Kidney epithelial cell (primary cell): ENCODE measurements around the gene TENM3. TPM values are rescaled to one million over a fixed set of nuclear protein-coding genes. Genes with fewer than 3 reads are reported as not detected.

Experiments used
- DNase-seq: peaks from one replicate; pipeline ENCODE4 v3.0.0-alpha.2; 2010; ENCODE audit warnings: low read depth
- H3K27me3 ChIP-seq: 2 replicates; pipeline ENCODE4 v1.6.0; 2011; ENCODE audit warnings: low read length; ENCODE audit not compliant: control insufficient read depth, insufficient read depth
- H3K36me3 ChIP-seq: 2 replicates; pipeline ENCODE4 v1.5.1; 2011; ENCODE audit warnings: low read length; ENCODE audit not compliant: control insufficient read depth, insufficient read depth
- H3K4me3 ChIP-seq: 2 replicates; pipeline ENCODE4 v1.5.1; 2011; ENCODE audit warnings: low read depth, mild to moderate bottlenecking, control low read depth, low read length
- total RNA-seq: library from RNA; depleted of rRNA; stranded (reverse); fragments of >200 nt; gene quantifications from 2 replicates; pipeline ENCODE4 v1.2.3, GENCODE V29; 2015
- TF ChIP-seq, protein P1 (sequence below): IDR thresholded peaks from 2 replicates; pipeline ENCODE4 v1.5.1; 2011; ENCODE audit warnings: mild to moderate bottlenecking, moderate library complexity, low read length, control low read depth, inconsistent platforms; ENCODE audit not compliant: insufficient read depth, poor library complexity, severe bottlenecking

The TENM3 gene
- total RNA-seq, 1 donor from 2014 or later = 11.2 TPM

DNA sequence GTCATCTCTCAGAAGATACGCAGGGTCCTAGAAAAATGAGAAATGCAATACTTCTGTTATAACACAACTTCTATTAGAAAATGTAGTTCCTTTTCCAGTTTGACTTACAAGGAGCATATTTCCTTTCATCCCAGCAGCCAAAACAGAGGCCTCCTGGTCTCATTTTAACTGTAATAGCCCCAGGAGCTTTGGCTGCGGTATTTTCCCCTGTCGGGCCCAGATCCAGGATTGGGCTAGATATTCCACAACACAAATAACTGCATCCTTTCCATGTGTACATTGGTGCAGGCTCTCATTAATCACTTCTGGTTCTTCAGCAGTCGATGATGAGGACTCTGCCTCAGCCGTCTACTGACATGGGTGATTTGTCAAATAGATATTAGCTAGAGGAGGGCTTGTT is 166.1 kb downstream of the TENM3 start:
- no peaks in the 10 kb centered on the region for H3K27me3 ChIP-seq
- H3K4me3 ChIP-seq = no peak overlapping the region
- no peaks in the 10 kb centered on the region for H3K36me3 ChIP-seq
- TF ChIP-seq, protein P1, sequence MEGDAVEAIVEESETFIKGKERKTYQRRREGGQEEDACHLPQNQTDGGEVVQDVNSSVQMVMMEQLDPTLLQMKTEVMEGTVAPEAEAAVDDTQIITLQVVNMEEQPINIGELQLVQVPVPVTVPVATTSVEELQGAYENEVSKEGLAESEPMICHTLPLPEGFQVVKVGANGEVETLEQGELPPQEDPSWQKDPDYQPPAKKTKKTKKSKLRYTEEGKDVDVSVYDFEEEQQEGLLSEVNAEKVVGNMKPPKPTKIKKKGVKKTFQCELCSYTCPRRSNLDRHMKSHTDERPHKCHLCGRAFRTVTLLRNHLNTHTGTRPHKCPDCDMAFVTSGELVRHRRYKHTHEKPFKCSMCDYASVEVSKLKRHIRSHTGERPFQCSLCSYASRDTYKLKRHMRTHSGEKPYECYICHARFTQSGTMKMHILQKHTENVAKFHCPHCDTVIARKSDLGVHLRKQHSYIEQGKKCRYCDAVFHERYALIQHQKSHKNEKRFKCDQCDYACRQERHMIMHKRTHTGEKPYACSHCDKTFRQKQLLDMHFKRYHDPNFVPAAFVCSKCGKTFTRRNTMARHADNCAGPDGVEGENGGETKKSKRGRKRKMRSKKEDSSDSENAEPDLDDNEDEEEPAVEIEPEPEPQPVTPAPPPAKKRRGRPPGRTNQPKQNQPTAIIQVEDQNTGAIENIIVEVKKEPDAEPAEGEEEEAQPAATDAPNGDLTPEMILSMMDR = no peak
- no peak for DNase-seq

DNA sequence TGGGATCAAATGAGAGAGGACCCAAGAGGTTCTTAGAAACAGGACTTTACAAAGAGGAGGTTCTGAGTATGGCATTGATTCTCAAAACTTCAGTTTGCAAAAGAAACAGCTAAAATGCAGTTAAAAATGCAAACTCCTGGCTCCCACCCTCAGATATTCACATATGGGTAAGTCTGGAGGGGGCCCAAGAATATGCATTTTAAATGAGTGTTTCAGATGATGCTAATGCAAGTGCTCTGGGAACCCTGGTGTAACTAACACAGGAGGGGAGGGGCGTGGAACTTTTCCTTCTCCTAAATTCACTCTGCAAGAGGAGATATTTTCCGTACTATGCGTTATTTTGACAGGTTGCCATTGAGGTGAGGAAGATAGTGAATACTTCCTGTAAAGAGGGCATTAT is 168.2 kb downstream of the TENM3 start:
- TF ChIP-seq, protein P1 = no peak
- H3K27me3 ChIP-seq = no peaks in the 10 kb centered on the region
- DNase-seq = no peak
- H3K36me3 ChIP-seq = no peaks in the 10 kb centered on the region
- no peak overlapping the region for H3K4me3 ChIP-seq

DNA sequence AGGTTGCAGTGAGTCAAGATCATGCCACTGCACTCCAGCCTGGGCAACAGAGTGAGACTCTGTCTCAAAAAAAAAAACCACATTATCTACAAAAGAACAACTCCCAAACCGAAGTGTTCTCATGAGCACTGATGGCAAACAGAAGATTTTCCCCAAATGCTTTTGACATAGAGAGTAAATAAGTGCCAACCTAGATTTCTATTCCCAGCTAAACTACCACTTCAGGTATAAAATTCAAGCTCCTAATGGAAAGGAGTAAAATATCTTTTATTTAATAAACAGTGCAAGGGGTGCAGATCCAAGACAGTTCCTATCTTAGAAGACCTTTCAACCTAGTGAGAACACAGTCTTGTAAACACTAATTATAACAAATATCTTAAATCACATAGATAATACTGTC is 170.3 kb downstream of the TENM3 start:
- Histone ChIP-seq H3K4me3 (no peak overlapping the region), H3K36me3 (no peaks in the 10 kb centered on the region), H3K27me3 (no peaks in the 10 kb centered on the region)
- TF ChIP-seq, protein P1 = no peak
- no peak for DNase-seq

DNA sequence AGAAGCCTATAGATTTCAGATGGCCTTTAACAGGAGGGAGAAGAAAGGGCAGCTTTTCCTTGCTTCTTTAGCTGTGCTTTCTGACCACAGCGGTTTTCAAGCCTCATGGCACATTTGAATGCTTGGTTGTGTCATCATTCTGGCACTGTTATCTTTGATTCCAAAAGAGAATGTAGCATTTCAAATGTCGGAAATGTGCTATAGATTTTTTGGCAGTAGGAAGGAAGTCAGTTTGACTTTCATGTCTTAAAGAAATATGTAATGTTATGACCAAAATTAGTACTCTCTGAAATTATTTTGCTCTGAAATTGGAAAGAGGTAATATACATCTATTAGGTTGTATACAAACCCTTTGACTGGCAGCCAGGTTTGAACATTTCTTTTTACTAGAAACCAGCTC is 171.9 kb downstream of the TENM3 start:
- TF ChIP-seq, protein P1 = no peak
- H3K27me3 ChIP-seq = no peaks in the 10 kb centered on the region
- no peak for DNase-seq
- no peak overlapping the region for H3K4me3 ChIP-seq
- H3K36me3 ChIP-seq = no peaks in the 10 kb centered on the region

DNA sequence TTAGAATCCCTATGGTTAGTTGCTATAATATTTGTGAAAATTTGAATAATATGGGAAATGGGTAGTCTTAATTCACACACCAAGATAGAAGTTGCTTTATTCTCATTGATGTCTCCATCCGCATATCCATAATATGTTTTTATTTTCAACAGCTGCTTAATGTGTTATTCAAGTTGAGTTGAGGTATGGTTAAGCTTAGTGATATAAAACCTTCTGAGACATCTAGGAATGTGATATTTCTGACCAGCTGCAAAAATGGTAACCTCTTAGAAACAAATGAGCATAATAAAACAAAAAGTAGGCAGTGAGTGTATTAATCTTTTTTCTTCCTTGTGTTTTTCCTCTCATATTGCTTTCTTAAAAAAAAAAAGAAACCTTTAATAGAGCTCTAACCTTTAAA is 172.9 kb downstream of the TENM3 start:
- no peak for DNase-seq
- no peaks in the 10 kb centered on the region for H3K27me3 ChIP-seq
- TF ChIP-seq, protein P1 = no peak
- no peaks in the 10 kb centered on the region for H3K36me3 ChIP-seq
- H3K4me3 ChIP-seq = no peak overlapping the region

DNA sequence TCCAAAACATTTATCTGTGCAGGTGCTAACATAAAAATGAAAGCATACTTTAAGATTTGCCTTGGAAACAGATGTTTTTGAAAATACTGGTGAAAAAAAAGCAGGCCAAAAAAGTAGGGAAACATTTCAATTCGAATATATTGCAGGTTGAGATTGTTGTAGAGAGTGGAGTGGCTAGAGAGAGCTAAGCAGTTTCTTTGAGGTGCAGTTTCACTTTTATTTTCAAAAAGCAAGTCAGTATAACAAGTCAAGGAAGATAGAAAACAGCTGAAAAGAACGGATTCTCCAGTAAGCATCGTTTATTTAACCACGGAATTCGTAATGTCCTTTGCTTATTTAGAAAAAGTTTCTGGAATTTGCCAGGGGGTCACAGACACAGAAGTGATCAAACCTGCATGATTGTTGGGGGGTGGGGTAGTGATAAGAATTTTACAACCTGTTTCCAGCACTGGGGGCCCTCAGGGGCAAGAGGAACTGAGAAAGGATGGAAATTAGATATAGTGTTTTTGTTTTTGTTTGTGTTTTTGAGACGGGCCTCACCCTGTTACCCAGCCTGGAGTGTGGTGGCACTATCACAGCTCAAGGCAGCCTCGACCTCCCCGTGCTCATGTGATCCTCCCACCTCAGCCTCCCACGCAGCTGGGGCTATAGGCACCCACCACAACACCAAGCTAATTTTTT is 175.0 kb downstream of the TENM3 start:
- no peak for DNase-seq
- no peaks in the 10 kb centered on the region for H3K36me3 ChIP-seq
- TF ChIP-seq, protein P1 = no peak
- H3K4me3 ChIP-seq = no peak overlapping the region
- H3K27me3 ChIP-seq = no peaks in the 10 kb centered on the region
